Activated T-helper 1 cell treated with anti-CD3 and anti-CD28 coated beads, Interleukin-12 subunit alpha, Interleukin-12 subunit beta, Interleukin-2, Interleukin-4 antibody, amounts not matched to agents 30 ng/mL and 10 ng/mL and 1 ng/mL, durations not matched to agents 14 hours and 24 hours and 36 hours (primary cell): ENCODE results near the gene CCDC121. TPM values are rescaled to one million over a fixed set of nuclear protein-coding genes. Genes with fewer than 3 reads are reported as not detected.
"Not testable (repeated sequence)": the region's sequence is repeated elsewhere in the genome, so short reads cannot be mapped to it uniquely, and the experiment has no call there.

ENCODE experiments used
- DNase-seq: peaks from one replicate; pipeline ENCODE4 v3.0.0; 2021; ENCODE audit warnings: low spot score
- H3K27ac Mint-ChIP-seq: one replicate; pipeline ENCODE4 v1.8.0; 2021; ENCODE audit warnings: mild to moderate bottlenecking, mixed read lengths
- H3K27me3 Mint-ChIP-seq: one replicate; pipeline ENCODE4 v1.8.0; 2022; ENCODE audit warnings: mild to moderate bottlenecking, moderate library complexity, mixed read lengths; ENCODE audit not compliant: insufficient read depth
- H3K36me3 Mint-ChIP-seq: one replicate; pipeline ENCODE4 v1.8.0; 2021; ENCODE audit warnings: low read depth, mixed read lengths
- H3K4me1 Mint-ChIP-seq: one replicate; pipeline ENCODE4 v1.8.0; 2021; ENCODE audit warnings: low read depth, mixed read lengths
- H3K4me3 Mint-ChIP-seq: one replicate; pipeline ENCODE4 v1.8.0; 2021; ENCODE audit warnings: mild to moderate bottlenecking, moderate library complexity, mixed read lengths
- H3K9me3 Mint-ChIP-seq: one replicate; pipeline ENCODE4 v1.8.0; 2021; ENCODE audit warnings: mixed read lengths
- intact Hi-C: fragments of 100-400 bp; cut with micrococcal nuclease; formaldehyde crosslinking; loops from one replicate; pipeline ENCODE4 v1.15.1; 2024
- total RNA-seq: library from RNA; stranded (reverse); gene quantifications from 2 replicates; pipeline ENCODE4 v1.2.3, GENCODE V29; 2022

CCDC121 gene
- total RNA-seq, 1 donor from 2014 or later: 1.3 TPM

DNA sequence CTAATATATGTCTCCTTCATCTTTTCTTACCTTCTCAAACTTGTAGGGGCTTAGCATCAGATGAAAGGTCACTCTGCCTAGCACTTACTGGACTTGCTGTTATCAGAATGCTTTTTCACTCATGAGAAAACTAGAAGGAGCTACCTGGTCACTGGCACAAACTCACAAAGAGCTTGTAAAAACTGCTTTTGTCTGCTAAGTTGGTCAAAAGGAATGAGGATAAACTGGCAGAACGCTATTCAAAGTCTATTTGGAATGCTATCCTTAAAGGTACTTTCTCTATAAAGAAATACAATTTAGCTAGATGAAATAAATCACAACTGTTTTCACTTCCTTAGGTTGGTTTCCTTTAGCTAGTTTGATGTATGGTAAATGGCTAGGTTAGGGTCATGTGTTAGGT lies 2.5 kb downstream of the CCDC121 start:
- intact Hi-C loops: loop anchor here (10.0 kb wide), 1 partner anchor 412 kb away; the partner anchor contains the start of genes ATRAID, CAD and SLC5A6
- H3K9me3 Mint-ChIP-seq, H3K27ac Mint-ChIP-seq, DNase-seq, H3K27me3 Mint-ChIP-seq, H3K4me3 Mint-ChIP-seq: not testable (repeated sequence)
- H3K36me3 Mint-ChIP-seq: peaks cover 33% of the 10 kb centered on the region
- H3K4me1 Mint-ChIP-seq: peaks cover 13% of the 10 kb centered on the region

DNA sequence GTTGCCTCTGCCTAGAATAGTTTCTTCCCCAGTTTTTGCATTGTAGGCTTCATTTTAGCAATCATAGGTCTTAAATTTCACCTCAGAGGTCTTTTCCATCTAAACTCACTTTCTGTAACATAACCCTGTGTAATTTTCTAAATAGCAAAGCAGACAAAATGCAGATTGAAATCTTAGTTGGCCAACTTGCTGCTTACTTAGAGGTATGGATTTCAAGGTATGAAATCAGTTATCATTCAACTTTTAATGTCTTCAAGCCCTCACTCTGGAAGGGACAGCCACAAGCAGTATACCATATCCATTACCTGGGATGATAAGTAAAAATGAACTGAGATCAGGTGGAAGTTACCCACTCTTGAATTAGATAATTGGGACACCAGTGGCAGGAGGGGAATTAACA lies 3.9 kb downstream of the CCDC121 start:
- H3K4me1 Mint-ChIP-seq: no peaks in the 10 kb centered on the region
- intact Hi-C loops: loop anchor here (10.0 kb wide), 1 partner anchor 410 kb away; the partner anchor contains the start of genes ATRAID, CAD and SLC5A6
- H3K27ac Mint-ChIP-seq: no peak overlapping the region
- peaks cover 33% of the 10 kb centered on the region for H3K36me3 Mint-ChIP-seq
- no peak for DNase-seq
- H3K9me3 Mint-ChIP-seq: no peaks in the 10 kb centered on the region
- H3K27me3 Mint-ChIP-seq: no peaks in the 10 kb centered on the region
- no peak overlapping the region for H3K4me3 Mint-ChIP-seq

GRCh38 chr2:27622921-27623384 lies 5.9 kb downstream of the CCDC121 start:
- no peak overlapping the region for H3K4me3 Mint-ChIP-seq
- no peaks in the 10 kb centered on the region for H3K4me1 Mint-ChIP-seq
- intact Hi-C loops: loop anchor here (10.0 kb wide), 1 partner anchor 408 kb away; the partner anchor contains the start of genes ATRAID, CAD and SLC5A6
- H3K9me3 Mint-ChIP-seq: no peaks in the 10 kb centered on the region
- peaks cover 38% of the 10 kb centered on the region for H3K36me3 Mint-ChIP-seq
- no peaks in the 10 kb centered on the region for H3K27me3 Mint-ChIP-seq
- no peak for DNase-seq
- no peak overlapping the region for H3K27ac Mint-ChIP-seq

DNA sequence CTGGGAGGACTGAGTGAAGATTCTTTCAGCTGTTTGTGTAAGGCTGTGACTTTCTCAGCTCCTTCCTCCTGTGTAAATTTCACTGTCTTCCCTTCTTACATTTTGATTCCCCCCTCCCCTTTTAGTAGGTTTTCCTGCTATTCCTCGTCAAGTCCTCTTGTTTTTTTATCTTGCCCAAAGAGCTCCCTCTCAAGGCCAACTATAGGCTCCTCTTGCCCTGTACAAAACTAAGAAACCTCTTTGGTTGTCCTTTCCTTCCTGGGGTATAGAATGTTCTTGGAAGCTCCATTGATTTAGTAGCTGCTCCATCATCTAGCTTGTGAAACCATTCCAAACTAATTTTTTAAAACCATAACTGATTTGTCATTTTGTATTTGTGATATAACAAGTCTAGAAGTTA lies 7.3 kb downstream of the CCDC121 start:
- H3K4me3 Mint-ChIP-seq: no peak overlapping the region
- peaks cover 46% of the 10 kb centered on the region for H3K36me3 Mint-ChIP-seq
- H3K9me3 Mint-ChIP-seq: no peaks in the 10 kb centered on the region
- no peaks in the 10 kb centered on the region for H3K4me1 Mint-ChIP-seq
- no peaks in the 10 kb centered on the region for H3K27me3 Mint-ChIP-seq
- H3K27ac Mint-ChIP-seq: no peak overlapping the region
- no peak for DNase-seq
- intact Hi-C loops: loop anchor here (10.0 kb wide), 1 partner anchor 407 kb away; the partner anchor contains the start of genes ATRAID, CAD and SLC5A6

DNA sequence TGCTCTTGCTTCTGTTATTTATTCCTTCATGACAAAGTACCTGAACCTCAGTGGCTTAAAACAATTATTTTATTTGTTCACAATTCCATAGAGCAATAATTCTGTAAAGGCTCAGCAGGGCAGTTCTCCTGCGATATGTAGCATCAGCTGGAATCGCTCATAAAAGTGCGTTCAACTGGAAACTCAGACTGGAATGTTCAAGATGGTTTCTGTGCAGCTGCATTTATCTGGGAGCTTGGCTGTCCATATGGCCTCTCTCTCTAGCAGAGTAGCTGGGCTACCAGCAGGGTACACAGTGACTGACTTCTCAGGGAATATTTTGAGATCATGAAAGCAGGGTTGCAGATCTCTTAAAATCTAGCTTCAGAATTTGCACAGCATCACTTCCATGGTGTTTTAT lies 13.5 kb downstream of the CCDC121 start:
- intact Hi-C loops: no loop called here
- Mint-ChIP-seq H3K9me3 (no peaks in the 10 kb centered on the region), H3K27ac (no peak overlapping the region), H3K4me3 (no peak overlapping the region), H3K27me3 (no peaks in the 10 kb centered on the region), H3K36me3 (peaks cover 38% of the 10 kb centered on the region), H3K4me1 (no peaks in the 10 kb centered on the region)
- DNase-seq: no peak

- no peak for DNase-seq
- no peak overlapping the region for H3K4me3 Mint-ChIP-seq
- intact Hi-C loops: no loop called here
- no peak overlapping the region for H3K27ac Mint-ChIP-seq
- H3K9me3 Mint-ChIP-seq: no peaks in the 10 kb centered on the region
- peaks cover 33% of the 10 kb centered on the region for H3K36me3 Mint-ChIP-seq
- no peaks in the 10 kb centered on the region for H3K4me1 Mint-ChIP-seq
- no peaks in the 10 kb centered on the region for H3K27me3 Mint-ChIP-seq
These were observed 14.8 kb downstream of the CCDC121 start for GRCh38 chr2:27613985-27614384.

DNA sequence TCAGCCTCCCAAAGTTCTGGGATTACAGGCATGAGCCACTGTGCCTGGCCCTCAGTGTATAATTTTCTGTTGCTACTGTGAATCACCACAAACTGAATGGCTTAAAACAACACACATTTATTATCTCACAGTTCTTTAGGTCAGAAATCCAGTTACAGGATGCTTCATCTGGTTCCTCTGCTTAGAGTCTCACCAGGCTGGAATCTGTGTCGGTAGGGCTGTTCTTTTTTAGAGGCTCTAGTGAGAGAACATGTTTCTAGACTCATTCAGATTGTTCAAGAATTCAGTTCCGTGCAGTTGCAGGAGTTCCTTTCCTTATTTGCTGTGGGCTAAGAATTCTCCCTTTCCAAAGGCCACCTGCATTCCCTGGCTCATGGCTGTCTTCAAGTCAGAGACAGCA lies 22.2 kb downstream of the CCDC121 start:
- intact Hi-C loops: no loop called here
- no peaks in the 10 kb centered on the region for H3K27me3 Mint-ChIP-seq
- no peaks in the 10 kb centered on the region for H3K9me3 Mint-ChIP-seq
- H3K36me3 Mint-ChIP-seq: peaks cover 42% of the 10 kb centered on the region
- no peak for DNase-seq
- no peak overlapping the region for H3K27ac Mint-ChIP-seq
- H3K4me1 Mint-ChIP-seq: peaks cover 5% of the 10 kb centered on the region
- H3K4me3 Mint-ChIP-seq: no peak overlapping the region

DNA sequence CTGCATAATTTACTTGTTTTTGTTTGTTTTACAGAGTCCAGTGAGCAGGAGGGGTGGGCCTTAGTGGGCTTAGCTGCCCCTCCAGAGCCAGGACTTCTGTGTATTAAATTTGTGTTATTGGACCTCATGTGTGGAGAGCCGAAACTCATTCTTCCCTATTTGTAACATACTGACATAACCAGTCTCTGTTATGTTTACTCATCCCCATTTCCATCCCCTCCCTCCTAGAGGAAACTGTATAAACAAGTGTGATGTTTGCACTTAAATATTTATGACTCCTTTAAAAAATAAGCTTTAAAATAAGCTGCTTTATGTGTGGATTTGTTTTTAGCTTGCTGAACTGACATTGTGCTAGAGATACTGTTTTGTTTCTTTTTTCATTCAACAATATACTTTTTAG lies 32.2 kb downstream of the CCDC121 start:
- no peak for DNase-seq
- intact Hi-C loops: no loop called here
- Mint-ChIP-seq H3K27ac (no peak overlapping the region), H3K27me3 (no peaks in the 10 kb centered on the region), H3K4me1 (peaks cover 38% of the 10 kb centered on the region), H3K4me3 (no peak overlapping the region), H3K36me3 (peaks cover 53% of the 10 kb centered on the region), H3K9me3 (peaks cover 27% of the 10 kb centered on the region)

DNA sequence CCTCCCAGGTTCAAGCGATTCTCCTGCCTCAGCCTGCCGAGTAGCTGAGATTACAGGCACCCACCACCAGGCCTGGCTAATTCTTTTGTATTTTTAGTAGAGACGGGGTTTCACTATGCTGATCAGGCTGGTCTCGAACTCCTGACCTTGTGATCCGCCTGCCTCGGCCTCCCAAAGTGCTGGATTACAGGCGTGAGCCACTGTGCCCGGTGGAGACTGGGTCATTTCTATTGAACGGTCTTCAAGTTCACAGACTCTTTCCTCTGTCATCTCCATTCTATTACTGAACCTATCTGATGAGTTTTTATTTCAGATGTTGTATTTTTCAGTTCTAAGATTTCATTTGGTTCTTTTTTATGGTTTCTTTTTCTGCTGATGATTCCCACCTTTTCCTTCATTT lies 33.4 kb downstream of the CCDC121 start:
- H3K27ac Mint-ChIP-seq, DNase-seq, H3K27me3 Mint-ChIP-seq, H3K4me3 Mint-ChIP-seq, intact Hi-C loops: not testable (repeated sequence)
- peaks cover 36% of the 10 kb centered on the region for H3K4me1 Mint-ChIP-seq
- peaks cover 53% of the 10 kb centered on the region for H3K36me3 Mint-ChIP-seq
- H3K9me3 Mint-ChIP-seq: peaks cover 34% of the 10 kb centered on the region

DNA sequence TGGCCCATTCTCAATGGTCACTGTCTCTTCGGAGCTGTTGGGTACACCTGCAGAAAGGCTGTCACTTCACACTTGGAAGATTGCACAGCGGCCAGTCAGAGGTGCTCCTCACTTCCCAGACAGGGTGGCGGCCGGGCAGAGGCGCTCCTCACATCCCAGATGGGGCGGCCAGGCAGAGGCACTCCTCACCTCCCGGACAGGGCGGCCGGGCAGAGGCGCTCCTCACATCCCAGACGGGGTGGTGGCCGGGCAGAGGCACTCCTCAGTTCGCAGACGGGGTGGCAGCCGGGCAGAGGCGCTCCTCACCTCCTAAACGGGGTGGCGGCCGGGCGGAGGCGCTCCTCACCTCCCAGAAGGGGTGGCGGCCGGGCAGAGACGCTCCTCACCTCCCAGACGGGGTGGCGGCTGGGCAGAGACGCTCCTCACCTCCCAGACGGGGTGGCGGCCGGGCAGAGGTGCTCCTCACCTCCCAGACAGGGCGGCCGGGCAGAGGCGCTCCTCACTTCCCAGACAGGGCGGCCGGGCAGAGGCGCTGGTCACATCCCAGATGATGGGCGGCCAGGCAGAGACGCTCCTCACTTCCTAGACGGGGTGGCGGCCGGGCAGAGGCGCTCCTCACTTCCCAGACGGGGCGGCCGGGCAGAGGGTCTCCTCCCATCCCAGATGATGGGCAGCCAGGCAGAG lies 34.6 kb downstream of the CCDC121 start:
- H3K4me3 Mint-ChIP-seq, intact Hi-C loops, H3K27ac Mint-ChIP-seq, H3K27me3 Mint-ChIP-seq, DNase-seq: not testable (repeated sequence)
- peaks cover 45% of the 10 kb centered on the region for H3K9me3 Mint-ChIP-seq
- H3K36me3 Mint-ChIP-seq: peaks cover 49% of the 10 kb centered on the region
- peaks cover 32% of the 10 kb centered on the region for H3K4me1 Mint-ChIP-seq

DNA sequence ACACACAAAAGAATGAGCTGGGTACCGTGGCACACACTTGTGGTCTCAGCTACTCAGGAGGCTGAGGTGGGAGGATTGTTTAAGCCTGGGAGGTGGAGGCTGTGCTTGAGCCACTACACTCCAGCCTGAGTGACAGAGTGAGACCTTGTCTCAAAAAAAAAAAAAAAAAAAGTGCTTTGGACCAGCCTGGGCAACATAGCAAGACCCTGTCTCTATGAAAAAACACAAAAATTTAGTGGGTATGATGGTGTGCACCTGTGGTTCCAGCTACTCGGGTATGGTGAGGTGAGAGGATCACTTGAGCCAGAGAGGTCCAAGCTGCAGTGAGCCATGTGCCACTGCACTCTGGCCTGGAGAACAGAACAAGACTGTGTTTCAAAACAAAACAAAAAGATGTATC lies 35.6 kb downstream of the CCDC121 start:
- peaks cover 45% of the 10 kb centered on the region for H3K9me3 Mint-ChIP-seq
- no peak overlapping the region for H3K27ac Mint-ChIP-seq
- H3K27me3 Mint-ChIP-seq: no peaks in the 10 kb centered on the region
- DNase-seq: no peak
- H3K4me3 Mint-ChIP-seq: no peak overlapping the region
- H3K36me3 Mint-ChIP-seq: peaks cover 49% of the 10 kb centered on the region
- intact Hi-C loops: no loop called here
- H3K4me1 Mint-ChIP-seq: peaks cover 27% of the 10 kb centered on the region

- DNase-seq: no peak
- peaks cover 46% of the 10 kb centered on the region for H3K36me3 Mint-ChIP-seq
- H3K27me3 Mint-ChIP-seq: no peaks in the 10 kb centered on the region
- H3K27ac Mint-ChIP-seq: no peak overlapping the region
- H3K4me3 Mint-ChIP-seq: no peak overlapping the region
- peaks cover 25% of the 10 kb centered on the region for H3K4me1 Mint-ChIP-seq
- peaks cover 43% of the 10 kb centered on the region for H3K9me3 Mint-ChIP-seq
- intact Hi-C loops: no loop called here
These were observed 37.1 kb downstream of the CCDC121 start for GRCh38 chr2:27591745-27592144.

DNA sequence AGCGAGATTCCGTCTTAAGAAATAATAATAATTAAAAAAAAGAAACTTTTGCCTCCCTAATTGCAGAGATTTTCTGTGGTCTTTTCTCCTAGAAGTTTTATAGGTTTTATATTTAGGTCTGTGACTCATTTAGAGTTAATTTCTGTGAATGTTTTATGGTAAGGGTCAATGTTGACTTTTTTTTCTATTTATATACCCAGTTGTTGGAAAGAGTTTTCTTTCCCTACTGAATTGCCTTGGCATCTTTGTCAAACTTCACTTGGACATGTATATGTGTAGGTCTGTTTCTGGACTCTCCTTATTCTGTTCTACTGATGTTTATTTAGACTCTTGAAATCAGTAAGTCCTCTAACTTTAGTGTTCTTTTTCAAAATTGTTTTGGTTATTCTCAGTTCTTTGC lies 40.5 kb downstream of the CCDC121 start:
- DNase-seq: no peak
- Mint-ChIP-seq H3K27ac (no peak overlapping the region), H3K27me3 (no peaks in the 10 kb centered on the region), H3K9me3 (peaks cover 23% of the 10 kb centered on the region), H3K4me1 (peaks cover 50% of the 10 kb centered on the region), H3K4me3 (no peak overlapping the region), H3K36me3 (peaks cover 41% of the 10 kb centered on the region)
- intact Hi-C loops: no loop called here
